Measurements from ENCODE around the gene C2CD4A.

C2CD4A gene

DNA sequence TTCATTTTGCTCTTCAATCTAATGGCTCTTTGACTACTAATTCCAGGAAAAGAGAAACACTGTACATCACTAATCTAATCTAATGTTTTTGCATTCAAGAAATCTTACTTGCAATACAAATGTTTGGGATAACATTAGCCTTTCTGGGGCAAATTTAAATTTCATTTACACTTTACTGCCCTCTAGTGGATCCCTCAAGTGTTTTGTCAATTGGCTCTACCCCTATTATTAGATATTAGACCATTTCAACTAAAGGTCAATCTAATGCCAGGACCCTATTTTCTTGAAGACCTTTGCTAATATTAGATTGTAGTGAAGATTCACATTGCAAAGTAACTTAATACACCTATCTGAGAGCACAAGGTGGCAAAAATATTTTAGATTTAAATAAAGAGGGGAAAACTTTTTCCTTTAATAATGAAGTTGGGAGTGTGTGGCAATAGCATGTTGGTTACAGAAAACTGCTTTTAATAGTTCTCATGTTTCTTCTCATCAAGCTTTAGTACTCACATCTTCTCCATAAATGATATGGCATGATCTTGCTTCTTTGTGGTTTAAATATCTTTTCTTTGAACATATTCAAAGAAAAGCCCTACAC, 5.0 kb downstream of the C2CD4A start:
- no peak for DNase-seq

DNA sequence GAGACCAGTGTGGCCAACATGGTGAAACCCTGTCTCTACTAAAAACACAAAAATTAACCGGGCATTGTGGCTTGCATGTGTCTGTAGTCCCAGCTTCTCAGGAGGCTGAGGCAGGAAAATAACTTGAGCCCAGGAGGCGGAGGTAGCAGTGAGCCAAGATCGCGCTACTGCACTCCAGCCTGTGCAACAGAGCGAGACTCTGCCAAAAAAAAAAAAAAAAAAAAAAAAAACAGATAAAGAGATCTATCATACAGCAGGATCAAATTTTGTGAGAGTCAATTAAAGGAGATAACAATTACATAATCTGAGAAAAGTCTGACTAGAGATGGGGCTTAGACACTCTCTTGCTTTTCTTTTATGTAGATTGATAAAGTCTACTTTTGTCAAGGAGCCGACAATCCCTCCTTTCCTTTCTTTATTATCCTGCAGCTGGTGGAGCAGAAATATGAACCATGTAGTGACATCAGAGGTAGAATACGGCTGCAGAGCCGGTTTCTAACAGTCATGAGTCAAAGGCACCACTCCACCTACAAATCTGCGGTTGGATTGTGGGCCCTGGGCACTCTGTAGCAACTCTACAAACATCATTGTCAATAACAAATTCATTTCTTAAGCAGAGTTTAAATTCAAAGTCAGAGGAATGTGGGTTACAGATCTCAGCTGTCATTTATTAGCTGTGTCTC, 9.0 kb downstream of the C2CD4A start:
- Histone ChIP-seq H3K4me3 (ENCODE audit: low read depth, low read length) (no peak overlapping the region), H3K9me3 (no peaks in the 10 kb centered on the region), H3K27me3 (no peaks in the 10 kb centered on the region), H3K4me1 (peaks cover 5% of the 10 kb centered on the region), H3K36me3 (no peaks in the 10 kb centered on the region)
- peak; percentile 36 for DNase-seq
- TF ChIP-seq CTCF (IDR thresholded peaks at IDR 0.05; ENCODE audit: low read depth, low read length), result no peak

More for the DNA sequence above, 5.0 kb downstream of the C2CD4A start:
- H3K4me1 ChIP-seq, result peaks cover 5% of the 10 kb centered on the region
- H3K9me3 ChIP-seq, result no peaks in the 10 kb centered on the region
- no peaks in the 10 kb centered on the region for H3K36me3 ChIP-seq
- H3K27me3 ChIP-seq, result peaks cover 8% of the 10 kb centered on the region
- no peak overlapping the region for H3K4me3 ChIP-seq (ENCODE audit: low read depth, low read length)
- TF ChIP-seq CTCF (IDR thresholded peaks at IDR 0.05; ENCODE audit: low read depth, low read length), result peak; percentile 63

GRCh38 chr15:62079594-62079993, 12.8 kb downstream of the C2CD4A start:
- DNase-seq, result no peak
- no peaks in the 10 kb centered on the region for H3K36me3 ChIP-seq

DNA sequence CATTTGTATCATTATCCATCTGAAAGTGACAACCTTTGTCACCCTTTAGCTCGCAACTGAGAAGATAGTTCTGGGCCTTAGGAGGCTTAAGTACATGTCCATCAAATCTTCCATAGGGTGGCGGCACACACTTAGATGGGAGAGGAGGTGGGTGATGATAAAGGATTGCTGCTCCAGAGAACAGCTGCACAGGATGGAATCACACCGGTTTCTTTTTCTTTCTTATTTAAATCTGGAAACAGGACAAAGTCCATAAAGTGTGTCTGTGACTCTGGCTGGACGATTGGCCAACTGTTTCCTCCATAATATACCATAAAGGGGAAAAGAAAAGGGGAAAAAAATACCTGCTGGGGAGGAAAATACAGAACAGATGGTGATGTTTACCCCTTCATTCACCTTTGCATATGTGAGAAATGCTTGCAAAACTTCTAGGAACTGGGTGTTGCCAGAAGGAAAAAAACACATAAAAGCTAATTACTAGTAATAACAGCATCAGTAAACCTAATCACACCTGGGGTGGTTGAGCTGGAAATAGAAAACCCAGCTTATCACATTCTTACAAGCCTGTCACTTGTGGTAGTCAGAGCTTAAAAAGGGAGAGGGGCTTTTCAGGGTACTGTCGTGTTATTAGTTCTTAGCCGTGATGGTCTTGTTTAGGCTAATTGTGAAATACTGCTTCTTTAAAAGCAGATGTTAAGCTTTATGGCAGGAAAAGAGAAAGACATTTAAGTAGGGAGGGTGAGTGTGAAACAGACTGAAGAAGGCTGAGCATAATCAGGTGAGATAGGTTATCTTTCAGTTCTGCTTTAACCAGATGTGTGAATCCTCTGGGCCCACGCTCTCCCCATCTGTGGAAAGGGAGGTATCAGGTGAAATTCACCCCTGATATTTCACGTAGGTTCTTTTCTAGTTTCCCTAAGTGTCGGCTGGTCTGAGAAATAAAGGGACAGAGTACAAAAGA, 16.7 kb downstream of the C2CD4A start:
- H3K4me1 ChIP-seq, result peaks cover 36% of the 10 kb centered on the region
- no peak for DNase-seq
- H3K36me3 ChIP-seq, result no peaks in the 10 kb centered on the region
- H3K9me3 ChIP-seq, result no peaks in the 10 kb centered on the region
- TF ChIP-seq CTCF (IDR thresholded peaks at IDR 0.05; ENCODE audit: low read depth, low read length), result peak; percentile 36; the same call in 1 of the 2 replicates
- H3K4me3 ChIP-seq (ENCODE audit: low read depth, low read length), result no peak overlapping the region
- H3K27me3 ChIP-seq, result no peaks in the 10 kb centered on the region

More at GRCh38 chr15:62079594-62079993, 12.8 kb downstream of the C2CD4A start:
- H3K4me3 ChIP-seq (ENCODE audit: low read depth, low read length), result no peak overlapping the region
- H3K4me1 ChIP-seq, result peaks cover 18% of the 10 kb centered on the region
- no peak for TF ChIP-seq CTCF (IDR thresholded peaks at IDR 0.05; ENCODE audit: low read depth, low read length)
- no peaks in the 10 kb centered on the region for H3K9me3 ChIP-seq
- H3K27me3 ChIP-seq, result no peaks in the 10 kb centered on the region

DNA sequence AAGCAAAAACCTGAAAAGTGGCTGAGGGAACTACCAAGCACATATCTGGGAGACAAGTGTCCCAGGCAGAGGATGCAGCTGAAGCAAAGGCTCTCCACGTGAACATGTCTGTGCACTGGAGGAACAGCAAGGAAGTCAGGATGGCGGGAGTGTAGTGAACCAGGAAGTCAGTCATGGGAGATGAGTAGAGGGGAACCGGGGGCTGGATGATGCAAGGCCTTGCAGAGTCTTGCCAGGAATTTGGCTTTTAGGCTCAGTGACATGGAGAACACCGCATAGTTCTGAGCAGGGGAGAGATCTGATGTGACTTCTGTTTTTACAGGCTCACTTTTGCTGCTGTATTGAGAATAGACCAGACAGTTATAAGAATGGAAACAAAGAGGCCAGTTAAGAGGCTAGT, 19.0 kb downstream of the C2CD4A start:
- DNase-seq, result no peak

More for the DNA sequence above, 19.0 kb downstream of the C2CD4A start:
- no peak for TF ChIP-seq CTCF (IDR thresholded peaks at IDR 0.05; ENCODE audit: low read depth, low read length)
- Histone ChIP-seq H3K9me3 (no peaks in the 10 kb centered on the region), H3K27me3 (no peaks in the 10 kb centered on the region), H3K4me3 (ENCODE audit: low read depth, low read length) (no peak overlapping the region), H3K4me1 (peaks cover 49% of the 10 kb centered on the region), H3K36me3 (no peaks in the 10 kb centered on the region)

Data from BE2C (cell line).